Lung (tissue), 12 donors: Measurements from ENCODE around the gene HNRNPM. TPM values are rescaled to one million over a fixed set of nuclear protein-coding genes. Genes with fewer than 3 reads are reported as not detected.
A peak's percentile ranks its signal among the peaks of the same experiment; 100 is the strongest.

ENCODE experiments used
- ATAC-seq: fragments of 200-7000 bp; cut with Tn5 transposase; one replicate; pipeline ENCODE4 v1.9.1; 2020; ENCODE audit warnings: moderate number of reproducible peaks; ENCODE audit not compliant: insufficient read depth, low FRiP score
- DNase-seq, 3 donors: peaks; one replicate each; pipeline ENCODE4 v3.0.0-alpha.2; 2013 to 2017
- H3K27ac ChIP-seq, 2 donors: one replicate each; pipeline ENCODE4 v1.5.1; 2013; ENCODE audit warnings: mild to moderate bottlenecking in 2 of 2, moderate library complexity in 2 of 2, control low read depth in 1 of 2, inconsistent platforms in 1 of 2, low read depth in 1 of 2, low read length in 1 of 2
- H3K27me3 ChIP-seq, 3 donors: one replicate each; pipeline ENCODE4 v1.5.1; 2013; ENCODE audit warnings: low read length in 2 of 3; ENCODE audit not compliant: control insufficient read depth in 3 of 3, insufficient read depth in 3 of 3
- H3K36me3 ChIP-seq, 4 donors: one replicate each; pipeline ENCODE4 v1.5.1; 2013; ENCODE audit warnings: low read length in 4 of 4, mild to moderate bottlenecking in 1 of 4, moderate library complexity in 1 of 4; ENCODE audit not compliant: control insufficient read depth in 4 of 4, insufficient read depth in 4 of 4
- H3K4me1 ChIP-seq, 5 donors: one replicate each; pipeline ENCODE4 v1.5.1; 2013; ENCODE audit warnings: low read length in 5 of 5, mild to moderate bottlenecking in 2 of 5, moderate library complexity in 1 of 5; ENCODE audit not compliant: control insufficient read depth in 5 of 5, insufficient read depth in 5 of 5
- H3K4me3 ChIP-seq: one replicate; pipeline ENCODE4 v1.5.1; 2013; ENCODE audit warnings: mild to moderate bottlenecking, control low read depth, moderate library complexity
- H3K9ac ChIP-seq, 2 donors: one replicate each; pipeline ENCODE4 v1.5.1; 2013; ENCODE audit warnings: low read length in 2 of 2, control low read depth in 1 of 2; ENCODE audit not compliant: insufficient read depth in 1 of 2
- H3K9me3 ChIP-seq, 4 donors: one replicate each; pipeline ENCODE4 v1.5.1; 2013; ENCODE audit warnings: low read length in 3 of 4, mild to moderate bottlenecking in 1 of 4, moderate library complexity in 1 of 4; ENCODE audit not compliant: control insufficient read depth in 4 of 4, insufficient read depth in 3 of 4
- WGBS, 2 donors: extraction: QIAGEN DNeasy Blood & Tissue Kit; methylation state at CpG; one replicate each; pipeline ENCODE4 v1.1.7; 2013; 5-methylcytosine and 5-hydroxymethylcytosine counted together
- polyA plus RNA-seq, 2 donors: library from polyadenylated mRNA; stranded (reverse); fragments of 200-250 nt; gene quantifications; one replicate each; pipeline ENCODE4 v1.2.1, GENCODE V29; 2013
- total RNA-seq, 2 donors: library from RNA; depleted of rRNA in 1 of 2; stranded (reverse); fragments of >200 nt in 1 of 2; gene quantifications; one replicate each; pipeline ENCODE4 v1.2.1, GENCODE V29; 2014 to 2021
- TF ChIP-seq, protein P1 (sequence below): IDR thresholded peaks from 2 replicates; pipeline ENCODE4 v1.5.1; 2012; ENCODE audit warnings: mild to moderate bottlenecking; ENCODE audit errors: control extremely low read depth, extremely low read depth
- donor health status: control.
- donor health status: control.
- donor health status: Bipolar disorder and iron deficiency.
- donor health status: healthy.
- donor health status: DM: yes; HTN: yes; CAD: no.

Gene HNRNPM
- total and polyA plus RNA-seq, 4 donors = 53.7 to 243 (median 164) TPM

DNA sequence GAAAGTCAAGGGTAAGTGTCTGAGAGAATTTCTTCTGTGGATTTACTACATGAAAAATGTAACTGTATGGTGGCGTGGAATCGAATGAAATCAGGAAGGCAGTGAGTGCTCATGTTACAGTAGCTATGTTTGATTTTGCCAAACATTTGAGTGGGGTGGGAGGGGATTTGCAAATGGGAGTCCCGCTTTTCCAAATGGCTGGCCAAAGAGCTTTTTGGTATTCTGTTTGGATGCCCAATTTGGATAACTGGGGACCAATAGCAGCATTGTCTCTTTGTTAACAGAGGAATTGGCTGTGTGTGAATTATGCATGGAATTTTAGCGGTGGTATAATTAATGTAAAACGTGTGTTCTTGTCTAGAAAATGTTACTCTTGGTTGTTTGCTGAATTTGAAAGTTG, 17.8 kb downstream of the HNRNPM start:
- H3K9me3 ChIP-seq = no peaks in the 10 kb centered on the region
- no peak overlapping the region for H3K4me3 ChIP-seq
- 73 to 83% methylated on average over 5 of the region's 5 CpGs for WGBS, 2 donors
- no peak overlapping the region for H3K27ac ChIP-seq
- H3K27me3 ChIP-seq = no peaks in the 10 kb centered on the region
- H3K36me3 ChIP-seq = peaks cover 14 to 40% (median 39%) of the 10 kb centered on the region in 4 donors
- peaks cover 7 to 50% (median 35%) of the 10 kb centered on the region in 5 donors for H3K4me1 ChIP-seq
- DNase-seq (no peak), ATAC-seq (no peak)
- H3K9ac ChIP-seq = no peak overlapping the region
- TF ChIP-seq, protein P1, sequence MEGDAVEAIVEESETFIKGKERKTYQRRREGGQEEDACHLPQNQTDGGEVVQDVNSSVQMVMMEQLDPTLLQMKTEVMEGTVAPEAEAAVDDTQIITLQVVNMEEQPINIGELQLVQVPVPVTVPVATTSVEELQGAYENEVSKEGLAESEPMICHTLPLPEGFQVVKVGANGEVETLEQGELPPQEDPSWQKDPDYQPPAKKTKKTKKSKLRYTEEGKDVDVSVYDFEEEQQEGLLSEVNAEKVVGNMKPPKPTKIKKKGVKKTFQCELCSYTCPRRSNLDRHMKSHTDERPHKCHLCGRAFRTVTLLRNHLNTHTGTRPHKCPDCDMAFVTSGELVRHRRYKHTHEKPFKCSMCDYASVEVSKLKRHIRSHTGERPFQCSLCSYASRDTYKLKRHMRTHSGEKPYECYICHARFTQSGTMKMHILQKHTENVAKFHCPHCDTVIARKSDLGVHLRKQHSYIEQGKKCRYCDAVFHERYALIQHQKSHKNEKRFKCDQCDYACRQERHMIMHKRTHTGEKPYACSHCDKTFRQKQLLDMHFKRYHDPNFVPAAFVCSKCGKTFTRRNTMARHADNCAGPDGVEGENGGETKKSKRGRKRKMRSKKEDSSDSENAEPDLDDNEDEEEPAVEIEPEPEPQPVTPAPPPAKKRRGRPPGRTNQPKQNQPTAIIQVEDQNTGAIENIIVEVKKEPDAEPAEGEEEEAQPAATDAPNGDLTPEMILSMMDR = no peak

DNA sequence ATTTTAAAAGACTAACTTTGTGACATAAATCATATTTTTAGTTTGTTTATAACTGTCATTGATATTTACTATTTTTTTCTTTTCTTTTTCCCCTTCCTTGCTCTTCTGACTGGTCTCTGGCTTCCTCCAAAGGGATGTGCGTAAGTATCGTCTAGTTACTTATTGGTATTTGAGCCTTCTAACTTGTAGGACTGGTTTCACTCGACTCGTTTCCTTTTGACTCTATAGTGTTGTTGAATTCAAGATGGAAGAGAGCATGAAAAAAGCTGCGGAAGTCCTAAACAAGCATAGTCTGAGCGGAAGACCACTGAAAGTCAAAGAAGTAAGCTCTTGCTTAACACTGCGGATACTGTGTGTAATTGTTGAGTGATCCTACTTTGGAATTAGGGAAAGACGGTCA, 18.6 kb downstream of the HNRNPM start:
- Histone ChIP-seq H3K4me1 (peaks cover 7 to 44% (median 27%) of the 10 kb centered on the region in 5 donors), H3K36me3 (peaks cover 17 to 44% (median 41%) of the 10 kb centered on the region in 4 donors), H3K9ac (no peak overlapping the region), H3K27ac (peak overlapping the region in 1 of 2 donors; percentile 60), H3K4me3 (no peak overlapping the region), H3K27me3 (no peaks in the 10 kb centered on the region), H3K9me3 (no peaks in the 10 kb centered on the region)
- peak in 2 of 3 donors; percentile 59 to 76 for DNase-seq
- no peak for ATAC-seq
- TF ChIP-seq, protein P1 = no peak
- 69 to 88% methylated on average over 8 of the region's 8 CpGs for WGBS, 2 donors

DNA sequence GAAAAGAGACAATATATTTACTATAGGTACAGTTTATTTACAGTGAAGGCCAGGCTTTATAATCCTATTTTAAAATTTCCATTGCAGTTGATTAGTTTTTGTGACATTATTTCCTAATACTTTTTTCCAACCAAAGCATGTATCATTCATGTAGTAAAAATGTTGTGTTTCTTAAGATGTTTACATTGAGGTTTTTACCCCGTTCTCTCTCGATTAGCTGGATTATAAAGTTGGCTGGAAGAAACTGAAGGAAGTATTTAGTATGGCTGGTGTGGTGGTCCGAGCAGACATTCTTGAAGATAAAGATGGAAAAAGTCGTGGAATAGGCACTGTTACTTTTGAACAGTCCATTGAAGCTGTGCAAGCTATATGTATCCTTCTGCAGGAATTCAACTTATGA, 21.2 kb downstream of the HNRNPM start:
- no peak for ATAC-seq
- Histone ChIP-seq H3K9ac (no peak overlapping the region), H3K27me3 (no peaks in the 10 kb centered on the region), H3K4me1 (peaks cover under 1 to 20% (median 7%) of the 10 kb centered on the region in 5 donors), H3K9me3 (no peaks in the 10 kb centered on the region), H3K27ac (no peak overlapping the region), H3K36me3 (peaks cover 38 to 70% (median 59%) of the 10 kb centered on the region in 4 donors), H3K4me3 (no peak overlapping the region)
- DNase-seq = no peak
- 78 to 92% methylated on average over 4 of the region's 4 CpGs for WGBS, 2 donors
- TF ChIP-seq, protein P1 = no peak

DNA sequence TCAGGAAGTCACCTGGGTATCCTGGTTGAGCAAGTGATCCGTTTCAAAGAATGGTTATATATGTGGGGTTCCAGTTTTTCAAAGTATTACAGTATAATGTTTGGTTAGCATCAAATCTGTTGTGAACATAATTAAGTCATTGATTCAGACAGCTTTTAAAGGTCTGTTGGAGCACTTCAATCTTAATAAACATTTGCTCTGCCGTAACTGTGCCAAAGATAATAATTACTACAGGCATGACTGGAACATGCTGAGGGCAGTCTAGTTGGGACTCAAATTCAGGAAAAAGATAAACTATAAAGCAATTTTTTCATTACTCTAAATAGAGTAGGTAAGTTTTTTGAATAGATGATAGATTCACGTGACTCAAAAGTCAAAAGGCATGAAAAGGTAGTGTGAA, 23.3 kb downstream of the HNRNPM start:
- H3K27ac ChIP-seq = no peak overlapping the region
- H3K27me3 ChIP-seq = no peaks in the 10 kb centered on the region
- TF ChIP-seq, protein P1 = no peak
- H3K4me3 ChIP-seq = no peak overlapping the region
- no peaks in the 10 kb centered on the region for H3K9me3 ChIP-seq
- WGBS, 2 donors = 71 to 73% methylated on average over 3 of the region's 3 CpGs
- peaks cover 43 to 67% (median 66%) of the 10 kb centered on the region in 4 donors for H3K36me3 ChIP-seq
- no peak for DNase-seq
- no peak overlapping the region for H3K9ac ChIP-seq
- no peak for ATAC-seq
- peaks cover 0 to 7% (median 0%) of the 10 kb centered on the region in 5 donors for H3K4me1 ChIP-seq
